Raji (cell line): ENCODE measurements around the gene ACP5.

Experiments used
- POLR2A ChIP-seq: IDR thresholded peaks from 2 replicates; pipeline ENCODE4 v1.6.1; 2011; ENCODE audit warnings: low read depth, low read length, control low read depth; ENCODE audit not compliant: insufficient read depth

Gene ACP5

DNA sequence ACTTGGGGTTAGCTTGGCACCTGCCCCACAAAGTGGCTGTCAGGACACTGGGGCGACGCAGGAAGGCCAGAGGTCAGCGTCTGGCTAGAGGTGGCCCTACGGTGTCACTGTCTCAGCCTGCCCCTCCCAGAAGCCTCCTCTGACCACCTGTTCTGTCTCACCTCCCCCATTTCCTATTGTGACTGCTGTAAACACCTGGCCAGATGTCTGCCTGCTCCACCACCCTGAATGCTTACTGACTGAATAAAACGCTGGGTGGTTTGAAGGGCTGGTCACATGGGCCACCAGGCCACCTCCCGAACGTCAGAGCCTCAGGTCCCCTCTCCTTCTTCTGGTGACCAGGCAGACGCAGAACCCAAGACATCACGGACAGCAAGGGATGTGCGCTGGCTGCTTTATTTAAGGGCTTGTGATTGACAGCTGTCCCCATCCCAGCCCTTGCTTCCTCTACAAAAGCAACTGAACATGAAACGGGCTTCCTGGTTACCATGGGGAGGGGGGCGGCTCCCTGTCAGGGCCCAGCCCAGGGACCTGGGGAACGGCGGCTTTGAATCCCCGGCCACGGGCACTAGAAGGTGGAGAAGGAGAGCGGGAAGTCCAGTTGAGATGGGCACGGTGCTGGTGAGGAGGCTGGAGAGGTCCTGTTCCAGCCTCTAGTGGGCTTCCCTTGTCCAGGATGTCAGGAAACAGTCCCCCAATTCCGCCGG lies 24.6 kb downstream of the ACP5 start:
- TF ChIP-seq POLR2A, result no peak

- TF ChIP-seq POLR2A, result no peak
These were observed 25.7 kb downstream of the ACP5 start for GRCh38 chr19:11551603-11552235.

- TF ChIP-seq POLR2A, result no peak
These were observed 27.2 kb downstream of the ACP5 start for GRCh38 chr19:11550265-11550664.

GRCh38 chr19:11549386-11549953 lies 28.0 kb downstream of the ACP5 start:
- no peak for TF ChIP-seq POLR2A

DNA sequence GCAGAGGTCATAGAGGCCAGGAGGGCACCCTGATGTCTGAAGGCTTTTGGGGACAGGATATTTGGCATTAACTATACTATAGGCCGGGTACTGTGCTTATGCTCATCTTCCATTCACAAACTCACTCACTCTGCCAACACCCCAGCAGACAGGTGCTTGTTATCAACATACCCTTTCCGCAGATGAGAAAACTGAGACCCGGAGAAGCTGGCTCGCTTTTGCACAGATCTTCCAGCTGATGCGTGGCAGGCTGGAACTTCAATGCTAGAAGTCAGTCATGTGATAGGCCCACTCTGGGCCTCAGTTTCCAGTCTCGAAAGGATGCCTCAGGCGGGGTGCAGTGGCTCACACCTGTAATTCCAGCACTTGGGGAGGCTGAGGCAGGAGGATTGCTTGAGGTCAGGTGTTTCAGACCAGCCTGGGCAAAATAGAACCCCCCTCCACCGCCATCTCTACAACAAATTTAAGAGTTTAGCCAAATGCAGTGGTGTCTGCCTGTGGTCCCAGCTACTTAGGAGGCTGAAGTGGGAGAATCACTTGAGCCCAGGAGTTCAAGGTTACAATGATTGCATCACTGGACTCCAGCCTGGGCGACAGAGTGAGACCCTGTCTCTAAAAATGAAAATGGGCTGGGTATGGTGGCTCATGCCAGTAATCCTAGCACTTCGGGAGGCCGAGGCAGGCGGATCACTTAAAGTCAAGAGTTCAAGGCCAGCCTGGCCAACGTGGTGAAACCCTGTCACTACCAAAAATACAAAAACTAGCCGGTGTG lies 29.3 kb downstream of the ACP5 start:
- TF ChIP-seq POLR2A, result no peak

DNA sequence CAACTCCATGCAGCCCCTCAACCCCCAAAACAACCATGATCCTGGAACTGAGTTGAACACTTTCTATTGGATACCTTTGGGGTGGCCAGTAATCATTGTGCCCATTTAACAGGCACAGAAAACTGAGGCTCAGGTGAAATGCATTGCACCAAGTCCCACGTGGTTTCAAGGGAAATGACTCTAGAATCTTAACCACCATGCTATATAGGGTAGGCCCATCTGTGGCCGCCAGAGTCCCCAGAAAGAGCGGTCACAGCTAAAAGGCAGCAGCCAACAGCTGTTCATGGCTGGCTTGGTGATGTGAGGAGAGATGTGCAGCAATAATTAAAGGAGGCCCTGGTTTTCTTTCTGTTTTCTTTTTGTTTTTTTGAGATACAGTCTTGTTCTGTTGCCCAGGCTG lies 36.2 kb downstream of the ACP5 start:
- no peak for TF ChIP-seq POLR2A

GRCh38 chr19:11540645-11541044 lies 36.8 kb downstream of the ACP5 start:
- no peak for TF ChIP-seq POLR2A

DNA sequence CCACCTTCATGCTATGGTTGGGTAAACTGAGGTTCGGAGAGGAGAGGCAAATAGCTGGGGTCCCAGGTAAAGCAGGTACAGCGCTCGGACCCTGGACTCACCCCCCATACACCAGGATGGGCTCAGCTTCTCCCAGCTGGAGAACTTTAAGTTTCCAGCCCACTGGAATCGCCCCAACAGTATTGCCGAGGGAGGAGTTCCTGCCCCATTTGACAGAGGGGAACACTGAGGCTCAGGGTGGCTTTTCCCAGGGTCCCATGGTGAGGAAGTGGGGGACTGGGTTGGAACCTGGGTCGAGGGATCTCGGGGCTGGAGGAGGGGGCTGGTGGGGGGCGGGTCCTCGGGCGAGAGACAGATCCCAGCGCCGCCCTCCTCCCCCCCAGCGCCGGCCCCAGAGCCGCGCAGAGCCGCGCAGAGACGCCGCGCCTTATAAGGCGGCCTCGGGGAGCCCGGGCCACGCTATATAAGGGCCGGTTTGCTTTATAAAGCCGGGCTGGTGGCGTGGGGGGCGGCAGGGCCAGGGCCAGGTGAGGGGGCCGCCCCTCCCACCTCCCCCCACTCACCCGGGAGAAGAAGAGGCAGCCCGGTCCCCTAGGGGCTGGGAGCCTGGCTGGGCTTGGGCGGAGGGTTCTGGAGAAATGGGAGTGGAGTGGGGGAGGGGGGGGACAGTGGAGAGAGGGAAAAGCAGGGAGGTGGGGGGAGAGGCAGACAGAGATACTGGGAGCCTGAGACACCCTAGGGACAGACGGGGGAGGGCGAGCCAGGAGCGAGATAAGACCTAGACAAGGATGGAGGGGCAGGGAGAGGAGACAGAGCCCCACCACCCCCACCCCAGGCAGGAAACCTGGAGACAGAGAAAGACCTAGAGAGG lies 37.7 kb downstream of the ACP5 start:
- TF ChIP-seq POLR2A, result no peak

- TF ChIP-seq POLR2A, result no peak
These were observed 39.0 kb downstream of the ACP5 start, which contains the start of gene CNN1 for GRCh38 chr19:11538232-11539036. Gene CNN1, plus strand, starts transcription at chr19:11538851. Its CDS starts 77 bp downstream, at chr19:11538928.

DNA sequence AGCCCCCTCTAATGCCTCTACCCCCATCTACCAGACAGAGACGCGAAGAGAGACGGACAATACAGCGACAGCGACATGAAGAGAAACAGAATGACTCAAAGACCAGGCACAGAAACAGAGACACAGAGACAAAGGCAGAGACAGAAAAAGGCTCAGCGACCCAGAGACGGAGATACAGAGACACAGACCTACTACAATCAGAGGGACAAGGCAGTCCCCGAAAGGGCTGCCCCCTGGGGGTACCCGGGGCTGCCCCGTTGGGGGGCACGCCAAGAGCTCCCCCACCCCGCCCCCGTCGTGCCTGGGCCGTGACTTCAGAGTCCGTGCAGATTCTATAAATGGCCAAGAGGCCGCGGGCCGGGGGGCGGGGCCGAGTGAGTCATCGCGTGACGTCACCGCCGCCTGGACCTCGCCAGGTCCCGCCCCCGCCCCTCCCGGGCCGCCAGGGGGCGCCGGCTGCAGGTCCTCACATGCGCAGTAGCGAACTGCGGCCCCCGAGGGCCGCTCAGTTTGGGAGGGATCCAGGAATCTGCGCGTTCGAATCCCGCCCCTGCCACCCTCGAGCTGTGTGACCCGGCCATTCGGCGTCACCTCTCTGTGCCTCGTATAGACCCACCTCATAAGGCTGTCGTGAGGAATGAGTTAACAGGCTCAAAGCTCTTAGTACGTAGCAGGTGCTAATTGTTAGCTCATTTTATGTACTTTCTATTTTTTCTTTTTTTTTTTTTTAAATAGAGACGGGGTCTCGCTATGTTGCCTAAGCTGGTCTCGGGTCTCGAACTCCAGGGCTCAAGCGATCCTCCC lies 41.5 kb downstream of the ACP5 start:
- TF ChIP-seq POLR2A, result 0 out of 2 replicates have a peak, but pooled peaks have one; percentile 23

GRCh38 chr19:11534948-11535347 lies 42.5 kb downstream of the ACP5 start:
- TF ChIP-seq POLR2A, result no peak

- TF ChIP-seq POLR2A, result no peak
These were observed 42.9 kb downstream of the ACP5 start for GRCh38 chr19:11534538-11534937.

- TF ChIP-seq POLR2A, result no peak
These were observed 47.0 kb downstream of the ACP5 start for GRCh38 chr19:11530432-11530831.
